A172 (cell line): ENCODE data around the gene EXOC7. TPM values are rescaled to one million over a fixed set of nuclear protein-coding genes. Genes with fewer than 3 reads are reported as not detected.

Experiments used
- DNase-seq: peaks from one replicate; pipeline ENCODE4 v3.0.0-alpha.2; 2015; ENCODE audit warnings: low spot score
- total RNA-seq: library from RNA; depleted of rRNA; stranded (reverse); fragments of >200 nt; shearing (Covaris generic); gene quantifications from 2 replicates; pipeline ENCODE4 v1.2.3, GENCODE V29; 2014; rRNA removed

Gene EXOC7, protein sequence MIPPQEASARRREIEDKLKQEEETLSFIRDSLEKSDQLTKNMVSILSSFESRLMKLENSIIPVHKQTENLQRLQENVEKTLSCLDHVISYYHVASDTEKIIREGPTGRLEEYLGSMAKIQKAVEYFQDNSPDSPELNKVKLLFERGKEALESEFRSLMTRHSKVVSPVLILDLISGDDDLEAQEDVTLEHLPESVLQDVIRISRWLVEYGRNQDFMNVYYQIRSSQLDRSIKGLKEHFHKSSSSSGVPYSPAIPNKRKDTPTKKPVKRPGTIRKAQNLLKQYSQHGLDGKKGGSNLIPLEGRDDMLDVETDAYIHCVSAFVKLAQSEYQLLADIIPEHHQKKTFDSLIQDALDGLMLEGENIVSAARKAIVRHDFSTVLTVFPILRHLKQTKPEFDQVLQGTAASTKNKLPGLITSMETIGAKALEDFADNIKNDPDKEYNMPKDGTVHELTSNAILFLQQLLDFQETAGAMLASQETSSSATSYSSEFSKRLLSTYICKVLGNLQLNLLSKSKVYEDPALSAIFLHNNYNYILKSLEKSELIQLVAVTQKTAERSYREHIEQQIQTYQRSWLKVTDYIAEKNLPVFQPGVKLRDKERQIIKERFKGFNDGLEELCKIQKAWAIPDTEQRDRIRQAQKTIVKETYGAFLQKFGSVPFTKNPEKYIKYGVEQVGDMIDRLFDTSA
- total RNA-seq = 98.5 and 104 TPM in 2 replicates

DNA sequence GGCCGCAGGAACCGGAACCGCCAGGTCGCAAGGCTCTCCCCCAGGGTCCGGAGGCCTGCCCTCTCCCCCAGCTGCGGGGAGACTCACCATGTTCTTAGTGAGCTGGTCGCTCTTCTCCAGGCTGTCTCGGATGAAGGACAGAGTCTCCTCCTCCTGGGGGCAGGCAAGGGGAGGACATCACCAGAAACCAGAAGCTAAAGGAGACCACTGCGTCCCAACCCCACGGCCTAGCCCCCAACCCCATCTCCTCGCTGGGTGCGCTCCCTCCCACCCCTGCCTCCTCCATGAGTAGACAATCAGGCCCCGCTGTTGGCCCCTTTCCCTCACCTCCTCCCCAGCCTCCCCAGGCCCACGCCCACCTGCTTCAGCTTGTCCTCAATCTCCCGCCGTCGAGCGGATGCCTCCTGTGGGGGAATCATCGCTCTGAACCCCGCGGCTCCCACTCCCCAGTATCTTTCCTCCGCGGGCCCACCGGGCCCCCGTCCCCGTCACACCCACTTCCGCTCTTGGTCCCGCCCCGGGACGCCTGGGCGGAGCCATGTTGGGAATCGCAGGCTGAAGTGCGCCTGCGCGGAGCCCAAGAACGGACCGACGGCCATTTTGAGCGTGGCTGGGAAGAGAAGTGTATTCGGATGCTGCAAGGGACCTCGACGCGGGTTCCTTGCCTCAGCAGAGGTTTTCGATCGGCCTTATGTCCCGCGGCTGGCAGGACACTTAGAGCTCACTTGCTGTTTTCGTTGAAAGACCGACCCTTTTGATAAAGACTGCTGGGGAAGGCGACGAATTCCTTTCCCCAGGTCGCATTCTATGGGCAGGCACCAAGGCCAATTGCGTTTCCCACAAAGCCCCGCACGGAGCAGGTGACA is at the start of gene EXOC7:
Gene EXOC7 (minus strand): TSS at position 514 of the 866 bp plus-strand sequence. CDS start 95 bp downstream, at position 419.
- DNase-seq = peak; percentile 80

DNA sequence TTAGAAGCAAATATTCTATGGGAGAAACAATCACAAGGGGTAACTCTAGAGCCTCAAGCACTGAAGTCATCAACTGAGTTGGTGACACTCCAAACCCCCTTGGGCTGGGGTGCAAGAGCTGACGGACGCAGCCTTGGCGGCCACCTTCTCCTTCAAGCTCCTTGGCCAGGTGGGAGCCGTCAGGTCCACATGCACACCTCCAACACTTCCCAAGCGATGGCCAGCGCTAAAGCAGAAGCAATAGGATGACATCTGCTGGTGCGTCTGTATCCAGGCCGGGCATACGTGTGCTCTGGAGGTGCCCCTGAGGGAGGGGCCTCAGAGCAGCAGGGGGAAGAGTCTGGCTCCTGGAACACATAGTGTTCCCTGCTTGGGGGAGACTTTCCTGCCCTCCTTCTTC is 49.6 kb upstream of the EXOC7 start:
- no peak for DNase-seq

DNA sequence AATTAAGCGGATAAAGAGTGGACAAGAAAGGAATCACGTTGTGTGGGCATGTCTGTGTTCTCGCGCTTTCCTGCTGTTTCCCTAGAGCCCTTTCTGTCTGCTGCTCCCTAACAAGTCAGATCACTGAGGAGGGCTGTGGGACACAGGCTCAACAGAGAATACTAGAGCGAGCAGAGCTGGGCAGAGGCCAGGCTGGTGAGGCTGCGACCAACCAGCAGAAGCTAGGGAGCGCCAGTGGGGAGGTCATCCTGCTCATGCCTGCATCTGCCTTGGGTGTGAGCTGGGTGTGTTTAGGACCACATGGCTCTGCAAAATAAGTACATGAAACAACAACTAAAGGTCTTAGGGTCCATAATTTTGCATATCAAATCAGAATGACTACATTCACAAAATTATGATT is 49.0 kb upstream of the EXOC7 start:
- no peak for DNase-seq

DNA sequence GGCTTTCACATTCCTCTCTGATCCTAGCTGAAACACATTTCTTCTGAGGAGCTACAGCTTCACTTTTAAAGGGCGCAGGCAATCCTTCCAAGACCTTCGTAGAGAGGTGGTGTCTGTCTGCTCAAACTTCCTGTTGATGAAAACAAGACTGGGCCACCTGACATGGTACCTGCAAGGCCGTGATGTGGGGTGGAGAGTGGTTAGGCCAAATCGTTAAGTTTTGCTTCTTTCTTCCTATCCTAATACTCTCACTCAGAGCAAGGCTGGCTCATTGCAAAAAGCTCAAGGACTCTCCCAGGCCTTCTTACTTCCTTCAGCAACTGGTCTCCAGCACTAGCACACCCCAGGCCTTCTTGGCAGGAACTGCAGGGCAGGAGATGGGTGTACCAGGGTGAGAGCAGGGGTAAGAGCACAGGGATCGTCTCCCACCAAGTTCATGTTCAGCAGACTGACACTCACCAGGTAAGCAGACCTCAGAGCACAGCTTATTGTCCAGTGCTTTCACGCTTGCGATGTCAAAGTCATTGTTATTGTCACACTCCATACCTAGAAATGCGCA is 48.4 kb upstream of the EXOC7 start:
- no peak for DNase-seq

DNA sequence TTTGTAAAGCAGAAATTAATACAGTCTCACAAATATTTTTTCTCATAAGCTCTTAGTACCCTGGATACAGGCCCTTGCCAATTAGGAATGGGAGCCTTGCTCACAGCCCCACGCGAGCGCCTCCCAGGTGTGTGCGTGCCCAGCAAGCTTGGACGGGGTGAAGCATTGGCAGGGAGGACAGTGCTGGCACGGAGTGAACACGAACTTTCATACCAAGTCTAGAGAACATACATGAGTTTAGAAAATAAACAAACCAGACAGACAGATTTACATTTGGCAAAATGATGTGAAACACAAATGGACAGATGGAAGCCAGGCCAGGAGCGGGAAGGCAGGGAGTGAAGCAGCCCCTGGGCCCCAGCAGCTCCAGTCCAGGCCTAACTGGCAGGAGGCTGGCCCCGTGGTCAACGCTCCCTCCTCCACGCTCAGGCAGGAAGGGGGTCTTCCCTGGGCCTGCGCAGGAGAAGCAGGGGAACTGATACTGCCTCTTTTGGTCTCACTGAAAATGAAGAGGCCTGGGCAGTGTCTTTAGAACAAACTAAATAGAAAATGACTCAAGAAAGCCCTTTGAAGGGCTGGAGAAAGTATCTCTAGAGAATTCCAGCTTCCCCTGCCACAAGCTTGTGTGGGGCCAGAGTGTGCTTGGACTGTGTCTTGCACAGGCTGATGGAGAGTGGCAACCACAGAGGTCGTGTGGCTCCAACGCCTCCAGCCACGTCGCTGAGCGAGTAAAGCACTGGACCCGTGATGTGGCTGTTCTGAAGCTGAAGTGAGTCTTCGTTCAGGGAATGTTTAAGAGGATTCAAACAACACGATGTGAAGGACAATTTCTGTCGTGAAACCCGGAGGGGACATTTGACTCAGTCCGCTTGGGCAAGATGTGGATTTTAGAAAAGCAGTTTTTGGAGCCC is 47.4 kb upstream of the EXOC7 start:
- DNase-seq = no peak

DNA sequence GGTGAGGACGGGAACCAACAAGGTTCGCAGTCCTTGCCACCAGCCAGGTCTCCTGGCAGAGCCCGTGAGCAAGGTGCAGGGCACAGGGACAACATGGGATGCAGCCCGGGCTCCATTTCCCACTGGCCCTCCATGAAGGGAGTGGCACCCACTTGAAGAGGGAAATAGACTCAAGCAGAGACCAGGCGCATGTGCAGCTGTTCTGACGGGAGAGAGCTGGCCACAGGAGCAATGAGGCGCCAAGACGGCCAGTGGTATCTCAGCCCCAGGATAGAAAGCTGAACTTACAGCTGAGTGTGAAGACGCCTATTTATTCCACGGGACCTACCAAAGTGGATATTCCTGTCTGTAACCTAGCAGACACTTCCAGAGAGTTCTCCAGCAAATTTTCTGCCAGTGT is 45.6 kb upstream of the EXOC7 start:
- DNase-seq = no peak

DNA sequence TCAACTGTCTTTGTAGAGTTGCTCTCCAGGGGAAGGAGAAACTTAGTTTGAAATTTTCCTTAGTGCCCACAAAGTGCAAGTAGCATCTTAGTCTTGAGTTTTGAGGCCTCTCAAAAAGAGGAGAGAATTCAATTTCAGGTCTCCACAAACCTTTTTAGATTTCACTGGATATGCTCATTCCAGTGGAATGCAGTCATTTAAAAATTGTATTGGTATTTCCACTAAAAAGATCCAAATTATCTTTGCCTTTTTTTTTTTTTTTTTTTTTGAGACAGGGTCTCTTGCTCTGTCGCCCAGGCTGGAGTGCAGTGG is 44.4 kb upstream of the EXOC7 start:
- no peak for DNase-seq

DNA sequence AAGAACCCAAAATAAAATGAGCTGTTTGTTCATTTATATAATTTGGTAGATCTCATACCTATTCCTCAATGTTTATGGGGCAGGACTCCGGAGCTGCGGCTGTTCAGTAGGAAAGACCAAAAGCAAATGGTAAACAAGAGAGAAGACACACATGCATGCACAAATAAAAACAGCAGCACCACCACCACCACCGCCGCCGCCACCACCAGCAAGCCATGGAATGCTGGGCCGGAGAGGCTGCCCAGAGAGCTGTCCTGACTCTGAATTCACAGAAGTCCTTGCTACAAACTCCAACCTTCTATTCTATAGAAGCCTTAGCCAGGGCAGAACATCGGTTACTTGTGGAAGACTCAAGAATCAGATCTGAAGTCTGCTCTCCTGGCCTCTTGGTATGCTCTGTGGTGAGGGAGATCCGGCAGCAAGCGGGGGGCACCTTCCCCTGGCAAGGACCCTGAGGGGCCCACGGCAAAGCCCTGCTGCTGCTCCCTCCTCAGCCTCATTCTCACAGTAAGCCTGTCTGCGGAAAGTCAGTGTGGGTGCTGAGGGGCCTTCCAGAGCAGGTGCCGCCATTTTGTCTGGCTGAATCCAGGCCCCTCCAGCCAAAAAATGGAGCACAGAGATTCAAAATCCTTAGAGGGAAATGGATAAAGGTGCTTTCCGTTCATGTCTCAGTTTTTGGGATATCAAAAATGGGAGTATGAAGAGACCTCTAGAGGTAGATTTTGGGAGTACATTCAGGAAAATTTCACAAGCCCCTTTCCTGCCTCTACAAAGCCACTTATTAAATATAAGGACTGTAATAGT is 43.8 kb upstream of the EXOC7 start:
- DNase-seq = peak; percentile 35

DNA sequence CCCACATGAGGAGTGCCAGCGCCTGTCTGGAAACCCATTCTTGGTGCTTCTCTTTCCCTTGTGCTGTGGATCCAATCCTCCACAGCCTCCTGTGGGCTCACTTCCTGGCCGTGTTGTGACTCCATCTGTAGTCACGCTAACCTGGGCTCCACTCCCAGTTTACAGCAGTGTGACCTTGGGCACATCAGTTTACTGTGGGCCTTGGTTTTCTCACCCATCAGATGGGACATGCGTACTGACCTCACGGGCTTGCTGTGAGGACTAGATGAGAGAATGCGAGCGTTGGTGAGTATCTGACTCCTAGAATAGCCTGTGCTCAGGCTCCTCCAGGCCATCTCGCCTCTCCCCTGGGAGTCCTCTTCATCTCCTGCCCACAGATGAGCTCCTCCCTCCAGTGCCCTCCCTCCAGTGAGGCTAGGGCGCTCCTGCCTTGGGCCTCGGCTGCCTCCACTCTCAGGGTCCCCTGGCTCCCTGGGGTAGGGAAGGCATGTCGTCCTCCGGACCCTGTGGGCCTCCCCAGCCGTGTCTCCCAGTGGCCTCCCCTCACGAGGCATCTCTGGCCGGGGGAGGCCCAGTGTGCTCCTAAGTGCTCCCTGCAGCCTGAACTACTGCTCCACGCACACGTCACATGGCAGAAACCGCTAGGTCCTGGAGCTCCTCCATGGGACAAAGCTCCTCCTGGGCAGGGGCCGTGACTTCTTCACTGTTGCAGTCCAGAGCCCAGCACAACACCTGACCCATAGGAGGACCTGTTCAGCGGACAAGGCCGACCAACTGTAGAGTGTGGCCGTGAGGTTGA is 42.7 kb upstream of the EXOC7 start:
- no peak for DNase-seq

DNA sequence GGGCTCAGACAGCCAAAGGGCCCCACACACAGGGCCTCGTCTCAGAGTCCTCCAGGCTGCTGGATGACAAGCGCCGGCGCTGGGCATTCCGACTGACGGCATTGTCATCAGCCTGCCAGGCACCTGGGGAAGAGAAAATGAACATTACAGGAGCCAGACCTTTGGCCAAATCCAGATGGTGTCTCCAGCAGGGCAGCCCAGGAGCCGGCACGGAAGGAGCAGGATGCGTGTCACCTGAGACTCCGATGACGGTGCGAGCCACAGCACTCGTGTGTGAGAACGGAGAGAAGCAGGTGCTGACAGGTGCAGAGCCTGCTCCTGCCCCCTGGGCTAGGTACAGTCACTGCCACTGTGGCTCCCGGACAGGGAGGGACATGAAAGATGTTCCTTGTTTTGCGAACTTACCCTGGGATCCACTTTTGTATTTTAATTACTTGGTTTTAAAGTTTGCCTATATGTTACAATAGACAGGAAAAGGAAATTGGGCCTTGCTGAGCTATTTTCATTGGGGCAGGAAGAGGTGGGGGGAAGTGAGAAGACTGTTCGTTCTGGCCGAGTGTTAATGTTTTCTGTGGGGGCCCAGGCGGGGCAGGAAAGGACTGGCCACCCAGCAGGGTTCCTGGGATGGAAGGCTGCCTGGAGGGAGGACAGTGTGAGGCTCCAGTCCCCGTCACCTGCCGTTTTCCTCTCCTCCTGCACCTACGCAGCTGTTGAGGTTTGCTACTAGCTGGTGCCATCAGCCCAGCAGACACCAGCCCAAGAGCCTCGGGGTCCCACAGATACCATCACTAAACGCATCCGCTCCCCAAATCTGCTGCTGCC is 41.9 kb upstream of the EXOC7 start:
- DNase-seq = no peak

DNA sequence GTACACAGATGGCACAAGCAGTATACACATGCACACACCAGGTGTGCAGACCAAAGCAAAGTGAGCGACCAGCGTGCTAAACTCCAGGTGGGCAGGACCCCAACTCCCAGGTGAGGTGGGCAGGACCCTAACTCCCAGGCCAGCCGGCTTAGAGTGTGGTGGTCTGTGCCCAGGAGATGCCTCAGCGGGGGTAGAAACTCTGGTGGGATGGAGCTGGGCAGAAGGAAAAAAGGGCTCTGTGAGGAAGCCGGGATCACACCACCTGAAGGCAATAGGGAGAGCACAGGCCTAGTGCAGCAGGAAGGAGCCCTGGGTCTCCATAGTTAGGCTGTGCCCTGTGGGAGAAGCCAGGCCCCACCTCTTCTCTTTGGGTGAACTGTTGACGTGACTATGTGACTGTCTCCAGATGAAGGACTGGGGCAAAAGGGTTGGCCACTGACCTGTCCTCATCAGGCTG is 39.0 kb upstream of the EXOC7 start:
- DNase-seq = no peak

DNA sequence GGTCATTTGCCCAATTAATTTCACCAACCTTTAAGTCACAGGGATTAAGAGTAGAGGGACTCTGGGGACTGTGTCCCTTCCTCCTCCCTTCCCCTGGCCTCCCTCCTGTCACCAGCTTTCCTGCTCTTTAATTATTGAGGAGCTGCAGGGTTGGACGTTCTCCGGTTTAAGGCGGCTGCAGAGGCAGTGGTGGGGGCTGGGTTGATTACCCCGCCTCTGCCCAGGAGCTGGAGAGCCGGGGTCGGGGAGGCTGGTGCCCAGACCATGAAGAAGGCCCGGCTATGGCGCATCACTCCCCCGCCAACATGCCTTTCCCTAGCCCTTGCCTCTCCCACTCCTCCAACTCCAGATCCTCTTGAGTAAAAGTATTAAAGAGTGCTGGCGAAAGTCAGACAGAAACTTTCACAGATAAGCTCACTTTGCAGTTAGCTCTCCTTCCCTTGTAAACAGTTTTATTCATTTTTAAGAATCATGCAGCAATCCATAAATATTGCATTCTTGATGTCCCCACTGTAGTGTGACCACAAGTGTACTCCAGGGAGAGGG is 38.5 kb upstream of the EXOC7 start:
- no peak for DNase-seq

DNA sequence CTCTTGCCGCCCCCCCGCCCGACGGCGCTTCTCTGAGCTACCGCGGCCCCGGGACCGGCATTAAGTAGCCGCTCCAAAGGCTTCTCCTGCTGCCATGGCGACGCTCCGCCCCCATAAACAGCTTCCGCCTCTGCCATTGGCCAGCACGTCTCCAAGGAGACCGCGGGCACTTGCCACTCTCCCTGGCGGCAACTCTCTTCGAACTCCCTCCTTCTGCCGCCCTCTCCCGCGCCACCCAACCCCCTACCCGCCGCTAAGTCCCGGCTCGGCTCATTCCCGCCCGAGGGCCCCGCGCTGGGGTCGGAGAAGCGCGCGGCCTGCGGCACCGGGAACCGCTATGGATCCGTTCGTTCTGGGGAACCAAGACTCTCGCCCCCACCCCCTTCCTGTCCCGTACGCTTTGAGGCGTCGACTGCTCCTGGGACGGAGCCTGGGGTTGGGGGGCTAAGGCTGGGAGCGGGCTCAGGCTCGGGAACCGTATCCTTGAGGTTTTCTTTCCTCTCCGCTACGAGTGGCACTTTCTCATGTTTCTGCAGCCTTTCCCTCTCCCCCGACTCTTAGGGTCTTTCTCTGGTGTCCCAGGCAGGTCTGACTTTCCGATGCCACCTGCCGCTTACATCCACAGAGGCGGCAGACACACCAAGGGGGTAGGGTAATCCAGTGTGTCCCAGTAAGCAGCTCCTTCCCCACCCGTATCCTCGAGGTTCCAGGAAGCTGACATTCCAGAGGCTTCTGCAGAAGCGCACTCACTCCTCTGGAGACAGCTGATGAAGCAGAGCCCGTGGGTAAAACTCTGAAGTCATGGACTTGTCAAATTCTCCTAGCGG is 37.8 kb upstream of the EXOC7 start, which contains the start of gene FOXJ1:
Gene FOXJ1 (minus strand): TSS at position 34 of the 827 bp plus-strand sequence. CDS start 850 bp downstream, outside the sequence.
- DNase-seq = peak; percentile 65

DNA sequence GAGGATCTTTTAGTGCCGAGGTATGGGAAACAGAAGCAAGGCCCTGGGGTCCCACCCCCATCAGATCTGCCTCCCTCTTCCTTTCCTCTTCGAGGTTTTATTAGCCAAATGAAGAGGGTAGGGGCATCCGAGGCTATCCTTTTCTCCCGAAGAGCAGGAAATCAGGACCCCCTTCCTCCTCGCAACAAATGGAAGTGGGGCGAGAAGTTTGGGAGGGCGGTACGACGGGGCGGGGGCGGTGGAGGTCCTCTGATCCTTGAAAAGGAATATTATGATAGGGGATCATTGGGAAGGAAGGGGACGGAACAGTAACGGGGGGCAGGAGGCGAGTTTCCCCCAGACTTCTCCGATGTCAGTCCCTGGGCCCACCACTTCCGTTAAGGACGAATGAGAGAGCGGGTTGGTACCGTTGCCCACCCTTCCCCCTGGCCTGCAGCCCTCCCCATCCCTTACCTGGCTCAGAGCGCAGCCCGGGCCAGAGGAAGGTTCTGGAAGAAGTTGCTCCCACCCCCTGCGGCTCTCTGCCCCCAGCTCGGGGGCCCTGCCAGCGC is 37.1 kb upstream of the EXOC7 start:
- no peak for DNase-seq

DNA sequence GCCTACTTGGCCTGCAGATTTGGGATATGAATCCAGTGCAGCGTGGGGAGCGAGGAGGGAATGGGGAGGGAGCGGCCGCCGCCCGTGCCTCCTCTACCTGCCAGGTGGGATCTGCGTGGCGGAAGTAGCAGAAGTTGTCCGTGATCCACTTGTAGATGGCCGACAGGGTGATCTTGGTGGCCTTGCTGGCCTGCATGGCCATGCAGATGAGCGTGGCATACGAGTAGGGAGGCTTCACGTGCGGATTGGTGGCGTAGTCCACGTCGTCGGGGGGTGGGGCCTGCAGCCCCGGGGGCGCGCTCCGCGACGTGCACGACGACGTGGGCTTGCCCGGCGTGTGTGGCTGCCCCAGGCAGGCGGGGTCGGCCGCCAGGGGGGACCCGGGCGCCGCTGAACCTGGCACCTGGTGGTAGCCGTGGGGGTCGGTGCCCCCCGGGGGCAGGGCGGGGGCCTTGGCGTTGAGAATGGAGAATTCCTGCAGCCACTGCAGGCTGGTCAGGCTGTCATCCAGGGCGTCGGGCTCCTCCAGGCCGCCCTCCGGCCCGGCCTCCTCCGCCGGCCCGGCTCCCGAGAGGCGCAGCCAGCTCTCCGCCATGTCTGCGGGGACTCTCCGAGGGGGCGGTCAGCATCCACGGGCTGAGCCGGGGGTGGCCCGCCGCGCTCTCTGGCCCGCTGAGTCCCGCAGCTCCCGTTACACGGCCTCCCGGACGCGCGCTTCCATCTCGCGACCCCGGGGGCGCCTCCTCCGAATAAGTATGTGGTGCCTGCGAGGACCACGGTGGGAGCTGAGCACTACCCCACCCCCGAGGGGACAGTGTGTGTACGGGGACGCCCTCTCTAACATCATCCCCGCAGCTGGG is 36.4 kb upstream of the EXOC7 start:
- DNase-seq = no peak
